ENCODE measurements around the gene ZSWIM1. TPM values are rescaled to one million over a fixed set of nuclear protein-coding genes. Genes with fewer than 3 reads are reported as not detected.

Gene ZSWIM1
- 7.7 and 8.9 TPM in 2 replicates for total RNA-seq (2014; rRNA removed; shearing (Covaris generic))
- polyA plus RNA-seq (2016; fragmentation: Nextera tagmentation; extraction: Ambion mirVana) = 6.6 and 8.5 TPM in 2 replicates

- H3K9ac ChIP-seq = peak within 1 kb of the TSS; percentile 97
- peak within 1 kb of the TSS; percentile 99 for H3K4me3 ChIP-seq
- peaks cover 19% of the 10 kb centered on the region for H3K79me2 ChIP-seq (ENCODE audit: insufficient read depth)
- H3K4me2 ChIP-seq (ENCODE audit: unreplicated experiment) = peak within 1 kb of the TSS; percentile 99
- 1 to 2% methylated on average over 23 of the region's 23 CpGs for WGBS, 2 experiments (ENCODE audit: low coverage in 1 of 2, low lambda C conversion rate in 2 of 2, missing lambda C conversion rate in 2 of 2)
- TF ChIP-seq EZH2 (IDR thresholded peaks at IDR 0.05; ENCODE audit: insufficient read depth, poor library complexity, severe bottlenecking) (no peak), EZH2phosphoT487 (IDR thresholded peaks at IDR 0.05; ENCODE audit: insufficient read depth, low read depth) (no peak)
- 0 out of 2 replicates have a peak, but pooled peaks cover 4% of the 10 kb centered on the region for H3K36me3 ChIP-seq (ENCODE audit: low read depth)
- H3K27ac ChIP-seq = peak within 1 kb of the TSS; percentile 67
- peaks cover 16% of the 10 kb centered on the region for H3F3A ChIP-seq (ENCODE audit: insufficient read depth)
- no peaks in the 10 kb centered on the region for H3K27me3 ChIP-seq (replicated peaks; ENCODE audit: insufficient read depth)
- in situ Hi-C loops (cut with MboI) = no loop called here
- no peaks in the 10 kb centered on the region for H3K9me3 ChIP-seq (ENCODE audit: low read depth)
- peak within 1 kb of the TSS; percentile 85 for H2AFZ ChIP-seq
- H3K9me2 ChIP-seq (ENCODE audit: insufficient read depth) = no peaks in the 10 kb centered on the region
- peak; percentile 99 for DNase-seq
- H4K20me1 ChIP-seq (ENCODE audit: insufficient read depth) = peaks cover 3% of the 10 kb centered on the region; the same call in 1 of the 2 replicates
- peaks cover 27% of the 10 kb centered on the region for H3K4me1 ChIP-seq (ENCODE audit: insufficient read depth)
These were observed at the start of gene ZSWIM1 for GRCh38 chr20:45880988-45881788. Gene ZSWIM1, plus strand, starts transcription at chr20:45881227. Its CDS starts 1,366 bp downstream, at chr20:45882593.

DNA sequence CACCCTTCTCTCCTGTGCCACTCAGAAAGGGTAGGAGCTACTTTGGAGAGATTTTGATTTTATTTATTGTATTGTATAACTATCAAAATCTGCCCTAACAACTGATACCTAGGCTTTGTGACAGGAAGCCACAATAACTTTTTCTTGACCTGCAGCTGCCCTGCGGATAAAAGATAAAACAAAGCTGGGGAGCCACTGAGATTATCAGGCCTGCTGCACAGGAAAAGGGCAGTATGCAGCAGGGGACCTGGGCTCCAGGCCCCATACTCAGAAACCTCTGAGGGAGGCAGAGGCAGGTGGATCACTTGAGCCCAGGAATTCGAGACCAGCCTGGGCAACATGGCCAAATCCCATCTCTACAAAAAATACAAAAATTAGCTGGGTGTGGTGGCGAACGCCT lies 48.4 kb upstream of the ZSWIM1 start:
- TF ChIP-seq EZH2 (IDR thresholded peaks at IDR 0.05; ENCODE audit: insufficient read depth, poor library complexity, severe bottlenecking) (no peak), EZH2phosphoT487 (IDR thresholded peaks at IDR 0.05; ENCODE audit: insufficient read depth, low read depth) (no peak)
- peaks cover 32% of the 10 kb centered on the region for H3K4me1 ChIP-seq (ENCODE audit: insufficient read depth)
- in situ Hi-C loops (cut with MboI) = no loop called here
- peak overlapping the region; percentile 86 for H2AFZ ChIP-seq
- DNase-seq = no peak
- peaks cover 28% of the 10 kb centered on the region for H3K79me2 ChIP-seq (ENCODE audit: insufficient read depth)
- H3K27me3 ChIP-seq (replicated peaks; ENCODE audit: insufficient read depth) = no peaks in the 10 kb centered on the region
- H3K9me2 ChIP-seq (ENCODE audit: insufficient read depth) = no peaks in the 10 kb centered on the region
- no peaks in the 10 kb centered on the region for H4K20me1 ChIP-seq (ENCODE audit: insufficient read depth)
- H3K36me3 ChIP-seq (ENCODE audit: low read depth) = peaks cover 5% of the 10 kb centered on the region; the same call in 1 of the 2 replicates
- H3K27ac ChIP-seq = peak overlapping the region; percentile 97
- no peaks in the 10 kb centered on the region for H3K9me3 ChIP-seq (ENCODE audit: low read depth)
- peak overlapping the region; percentile 92 for H3K4me3 ChIP-seq
- peaks cover 37% of the 10 kb centered on the region; the same call in 1 of the 2 replicates for H3F3A ChIP-seq (ENCODE audit: insufficient read depth)
- H3K4me2 ChIP-seq (ENCODE audit: unreplicated experiment) = peak overlapping the region; percentile 96
- WGBS, 2 experiments (ENCODE audit: low coverage in 1 of 2, low lambda C conversion rate in 2 of 2, missing lambda C conversion rate in 2 of 2) = 59 to 72% methylated on average over 4 of the region's 4 CpGs
- H3K9ac ChIP-seq = peak overlapping the region; percentile 95

- Histone ChIP-seq H3K9me3 (ENCODE audit: low read depth) (no peaks in the 10 kb centered on the region), H3K27ac (peak within 1 kb of the TSS; percentile 97), H3K4me2 (ENCODE audit: unreplicated experiment) (peak within 1 kb of the TSS; percentile 96), H3K9me2 (ENCODE audit: insufficient read depth) (no peaks in the 10 kb centered on the region), H3K4me1 (ENCODE audit: insufficient read depth) (peaks cover 32% of the 10 kb centered on the region), H3K27me3 (replicated peaks; ENCODE audit: insufficient read depth) (no peaks in the 10 kb centered on the region), H3F3A (ENCODE audit: insufficient read depth) (peaks cover 37% of the 10 kb centered on the region; the same call in 1 of the 2 replicates), H3K79me2 (ENCODE audit: insufficient read depth) (peaks cover 34% of the 10 kb centered on the region), H3K9ac (peak within 1 kb of the TSS; percentile 95), H4K20me1 (ENCODE audit: insufficient read depth) (no peaks in the 10 kb centered on the region), H2AFZ (peak within 1 kb of the TSS; percentile 86), H3K36me3 (ENCODE audit: low read depth) (peaks cover 9% of the 10 kb centered on the region; the same call in 1 of the 2 replicates), H3K4me3 (peak within 1 kb of the TSS; percentile 92)
- in situ Hi-C loops (cut with MboI) = no loop called here
- DNase-seq = peak; percentile 96
- 3 to 4% methylated on average over 24 to 30 of the region's 35 CpGs for WGBS, 2 experiments (ENCODE audit: low coverage in 1 of 2, low lambda C conversion rate in 2 of 2, missing lambda C conversion rate in 2 of 2)
- no peak for TF ChIP-seq EZH2 (IDR thresholded peaks at IDR 0.05; ENCODE audit: insufficient read depth, poor library complexity, severe bottlenecking)
- no peak for TF ChIP-seq EZH2phosphoT487 (IDR thresholded peaks at IDR 0.05; ENCODE audit: insufficient read depth, low read depth)
These were observed 47.8 kb upstream of the ZSWIM1 start, which contains the start of gene SNX21 for GRCh38 chr20:45833030-45833882. Gene SNX21, plus strand, starts transcription at chr20:45833799. Its CDS starts 121 bp downstream, at chr20:45833920.

Measured in GM23248 (cell line).